MCF 10A (cell line): Measurements from ENCODE around the gene TTC24. TPM values are rescaled to one million over a fixed set of nuclear protein-coding genes. Genes with fewer than 3 reads are reported as not detected.
A peak's percentile ranks its signal among the peaks of the same experiment; 100 is the strongest.

ENCODE experiments used
- BruUV-seq: library from RNA; stranded (reverse); fragments of 400-500 nt; replicated peaks from 2 replicates; lab custom pipeline; 2021; lab: Mats Ljungman, UMichigan
- CTCF ChIA-PET: fragments of 300-600 bp; sonication (Branson Sonifier 250); formaldehyde crosslinking; extraction: SDS; loops from one replicate; lab custom pipeline; 2021; ENCODE audit warnings: antibody characterized with exemption, inconsistent platforms; lab: Yijun Ruan, JAX
- POLR2A ChIA-PET: fragments of 300-600, 350-650 bp; sonication (Branson Sonifier 250); formaldehyde crosslinking; extraction: SDS; loops from one replicate; lab custom pipeline; 2020; ENCODE audit warnings: antibody characterized with exemption, inconsistent platforms; lab: Yijun Ruan, JAX
- DNase-seq: peaks from one replicate; pipeline ENCODE4 v3.0.0-alpha.2; 2018; ENCODE audit not compliant: unreplicated experiment
- H3K27ac Mint-ChIP-seq: one replicate; pipeline ENCODE4 v1.8.0; 2022; ENCODE audit warnings: mild to moderate bottlenecking, low read depth, mixed read lengths; ENCODE audit not compliant: unreplicated experiment
- H3K27me3 Mint-ChIP-seq: one replicate; pipeline ENCODE4 v1.8.0; 2022; ENCODE audit warnings: mixed read lengths; ENCODE audit not compliant: insufficient read depth, unreplicated experiment
- H3K36me3 Mint-ChIP-seq: one replicate; pipeline ENCODE4 v1.8.0; 2022; ENCODE audit warnings: mild to moderate bottlenecking, moderate library complexity, mixed read lengths; ENCODE audit not compliant: insufficient read depth, unreplicated experiment
- H3K4me1 Mint-ChIP-seq: one replicate; pipeline ENCODE4 v1.8.0; 2022; ENCODE audit warnings: mixed read lengths; ENCODE audit not compliant: insufficient read depth, unreplicated experiment
- H3K4me3 Mint-ChIP-seq: one replicate; pipeline ENCODE4 v1.8.0; 2022; ENCODE audit warnings: mild to moderate bottlenecking, moderate library complexity, mixed read lengths; ENCODE audit not compliant: unreplicated experiment
- H3K9me3 Mint-ChIP-seq: one replicate; pipeline ENCODE4 v1.8.0; 2022; ENCODE audit warnings: mixed read lengths; ENCODE audit not compliant: unreplicated experiment
- intact Hi-C: fragments of 100-400 bp; cut with micrococcal nuclease; formaldehyde crosslinking; loops from 2 replicates; pipeline ENCODE4 v1.14.1; 2022
- total RNA-seq: library from RNA; stranded (reverse); gene quantifications from 2 replicates; pipeline ENCODE4 v1.2.3, GENCODE V29; 2022
- TF ChIP-seq, protein P1 (sequence below): fragments of 200-600 bp; IDR thresholded peaks from one replicate; pipeline ENCODE4 v1.8.0; 2022; ENCODE audit warnings: antibody characterized with exemption, mild to moderate bottlenecking; ENCODE audit not compliant: unreplicated experiment

TTC24 gene
- total RNA-seq, 1 experiment from 2014 or later, result not detected

DNA sequence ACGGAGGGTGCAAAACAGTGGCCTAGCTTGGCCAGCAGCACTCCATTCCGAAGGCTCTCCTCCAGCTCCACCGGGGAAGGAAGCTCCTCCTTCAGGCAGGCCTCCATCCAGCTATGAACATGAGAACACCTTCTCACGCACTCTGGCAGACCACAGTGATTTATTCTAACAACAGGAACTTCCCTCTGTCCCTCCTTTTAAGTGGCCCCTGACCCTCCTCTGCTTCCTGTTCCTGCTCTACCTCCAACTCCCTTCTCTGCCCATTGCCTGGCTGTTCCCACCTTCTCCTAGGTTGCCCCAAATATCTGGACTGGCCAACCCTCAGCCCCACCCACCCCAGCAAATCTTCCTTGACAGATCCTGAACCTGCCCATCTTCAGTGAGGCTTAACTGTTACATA is 13.1 kb upstream of the TTC24 start:
- no peak overlapping the region for H3K27ac Mint-ChIP-seq
- H3K36me3 Mint-ChIP-seq, result peaks cover 13% of the 10 kb centered on the region
- no peaks in the 10 kb centered on the region for H3K9me3 Mint-ChIP-seq
- intact Hi-C loops, result no loop called here
- DNase-seq, result no peak
- BruUV-seq, result no TSS peak
- no peak overlapping the region for H3K4me3 Mint-ChIP-seq
- no peaks in the 10 kb centered on the region for H3K27me3 Mint-ChIP-seq
- TF ChIP-seq, protein P1, sequence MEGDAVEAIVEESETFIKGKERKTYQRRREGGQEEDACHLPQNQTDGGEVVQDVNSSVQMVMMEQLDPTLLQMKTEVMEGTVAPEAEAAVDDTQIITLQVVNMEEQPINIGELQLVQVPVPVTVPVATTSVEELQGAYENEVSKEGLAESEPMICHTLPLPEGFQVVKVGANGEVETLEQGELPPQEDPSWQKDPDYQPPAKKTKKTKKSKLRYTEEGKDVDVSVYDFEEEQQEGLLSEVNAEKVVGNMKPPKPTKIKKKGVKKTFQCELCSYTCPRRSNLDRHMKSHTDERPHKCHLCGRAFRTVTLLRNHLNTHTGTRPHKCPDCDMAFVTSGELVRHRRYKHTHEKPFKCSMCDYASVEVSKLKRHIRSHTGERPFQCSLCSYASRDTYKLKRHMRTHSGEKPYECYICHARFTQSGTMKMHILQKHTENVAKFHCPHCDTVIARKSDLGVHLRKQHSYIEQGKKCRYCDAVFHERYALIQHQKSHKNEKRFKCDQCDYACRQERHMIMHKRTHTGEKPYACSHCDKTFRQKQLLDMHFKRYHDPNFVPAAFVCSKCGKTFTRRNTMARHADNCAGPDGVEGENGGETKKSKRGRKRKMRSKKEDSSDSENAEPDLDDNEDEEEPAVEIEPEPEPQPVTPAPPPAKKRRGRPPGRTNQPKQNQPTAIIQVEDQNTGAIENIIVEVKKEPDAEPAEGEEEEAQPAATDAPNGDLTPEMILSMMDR, result no peak
- peaks cover 10% of the 10 kb centered on the region for H3K4me1 Mint-ChIP-seq
- POLR2A ChIA-PET, result no interaction called here
- CTCF ChIA-PET, result interaction anchor here (0.8 to 1.4 kb wide), 5 partner anchors 11 to 95 kb away, joined by 3 read pairs; no protein-coding TSS in a partner anchor

DNA sequence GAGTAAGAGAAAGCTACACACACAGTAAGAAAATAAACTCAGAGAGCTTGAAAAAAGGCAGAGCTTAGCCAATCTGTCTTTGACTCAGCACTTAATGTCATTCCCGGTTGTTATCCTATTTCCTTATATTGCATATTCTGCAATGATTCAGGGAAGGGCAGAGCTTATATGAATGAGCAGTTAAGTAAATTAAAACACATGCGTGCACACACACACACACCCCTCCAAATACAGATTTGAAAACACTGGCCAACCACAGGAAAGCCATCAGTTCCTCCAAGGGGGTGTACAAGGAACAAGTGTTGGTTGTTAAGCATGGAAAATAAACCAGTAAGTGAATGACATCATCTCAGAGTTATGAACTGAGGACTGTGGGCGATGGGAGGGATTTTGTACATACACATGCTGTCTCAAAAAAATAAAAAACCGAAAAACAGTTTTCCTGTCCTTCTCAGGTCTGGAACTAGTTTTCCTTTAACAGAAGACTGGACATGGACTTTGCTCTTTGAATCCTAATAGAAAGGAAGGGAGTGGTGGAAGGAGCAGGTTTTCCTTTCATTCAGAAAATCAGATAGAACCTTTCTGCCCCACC is 8.2 kb upstream of the TTC24 start:
- H3K27ac Mint-ChIP-seq, result no peak overlapping the region
- peaks cover 28% of the 10 kb centered on the region for H3K4me1 Mint-ChIP-seq
- TF ChIP-seq, protein P1, result no peak
- H3K27me3 Mint-ChIP-seq, result peaks cover 11% of the 10 kb centered on the region
- CTCF ChIA-PET, result interaction anchor here (0.5 to 1.9 kb wide), 18 partner anchors 9 to 264 kb away, joined by 3 to 7 read pairs (median 3); partner anchors contain the start of genes GPATCH4 and HAPLN2
- peak overlapping the region; percentile 87 for H3K4me3 Mint-ChIP-seq
- POLR2A ChIA-PET, result interaction anchor here (0.7 to 3.2 kb wide), 20 partner anchors 11 to 153 kb away, joined by 3 to 20 read pairs (median 4); partner anchors contain the start of genes GPATCH4, MEF2D and NAXE
- DNase-seq, result peak; percentile 61
- no peaks in the 10 kb centered on the region for H3K9me3 Mint-ChIP-seq
- intact Hi-C loops, result loop anchor here (1.0 kb wide), 3 partner anchors 66 to 114 kb away; no protein-coding TSS in a partner anchor
- peaks cover 8% of the 10 kb centered on the region for H3K36me3 Mint-ChIP-seq
- BruUV-seq, result no TSS peak

DNA sequence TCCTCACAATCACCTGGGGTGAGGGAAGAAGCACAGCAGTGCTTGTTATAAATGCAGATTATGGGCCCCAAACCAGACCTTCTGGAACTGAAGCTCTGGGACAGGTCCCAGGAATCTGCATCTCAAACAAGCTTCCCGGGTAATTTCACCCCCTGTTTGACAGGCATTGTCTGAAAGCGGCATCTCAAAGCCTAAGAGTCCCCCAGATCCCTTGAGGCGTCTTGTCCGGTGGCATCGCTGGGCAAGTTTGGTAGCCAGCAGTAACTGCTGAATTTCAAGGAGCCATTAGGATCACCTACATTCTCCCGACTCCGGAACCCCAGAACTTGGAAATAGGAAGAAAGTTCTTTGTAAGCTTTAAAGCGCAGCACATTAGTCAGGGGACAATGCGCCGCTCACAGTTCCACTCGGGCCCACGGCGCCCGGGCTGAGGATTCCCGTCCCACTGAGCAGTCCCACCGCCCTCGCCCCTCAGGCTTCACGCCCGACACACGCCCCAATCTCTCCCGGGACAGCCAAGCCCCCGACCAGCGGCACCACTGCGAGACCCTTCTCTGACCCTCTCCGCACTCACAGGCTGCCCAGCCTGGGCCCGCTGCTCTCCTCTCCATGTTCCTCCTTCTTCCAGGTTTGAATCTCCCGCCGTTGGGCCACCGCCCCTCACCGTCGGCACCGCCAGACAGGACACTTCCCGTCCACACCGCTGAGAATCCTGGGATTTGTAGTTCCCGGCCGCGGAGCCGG is 7.4 kb upstream of the TTC24 start, which contains the start of gene IQGAP3:
Gene IQGAP3, minus strand, starts transcription at position 647 of the 744 bp plus-strand sequence. Its CDS starts 36 bp downstream, at position 611.
- intact Hi-C loops, result loop anchor here (1.0 kb wide), 3 partner anchors 67 to 115 kb away; no protein-coding TSS in a partner anchor
- POLR2A ChIA-PET, result interaction anchor here (0.6 to 3.2 kb wide), 16 partner anchors 12 to 213 kb away, joined by 3 to 20 read pairs (median 4); partner anchors contain the start of genes GPATCH4, MEF2D and NAXE
- TF ChIP-seq, protein P1, result no peak
- Mint-ChIP-seq H3K4me1 (peaks cover 28% of the 10 kb centered on the region), H3K9me3 (no peaks in the 10 kb centered on the region), H3K27ac (peak within 1 kb of the TSS; percentile 70), H3K27me3 (peaks cover 11% of the 10 kb centered on the region), H3K36me3 (peaks cover 8% of the 10 kb centered on the region), H3K4me3 (peak within 1 kb of the TSS; percentile 87)
- CTCF ChIA-PET, result interaction anchor here (0.6 to 1.9 kb wide), 16 partner anchors 9 to 127 kb away, joined by 3 to 6 read pairs (median 3); partner anchors contain the start of genes GPATCH4 and HAPLN2
- no TSS peak for BruUV-seq
- peak; percentile 94 for DNase-seq

DNA sequence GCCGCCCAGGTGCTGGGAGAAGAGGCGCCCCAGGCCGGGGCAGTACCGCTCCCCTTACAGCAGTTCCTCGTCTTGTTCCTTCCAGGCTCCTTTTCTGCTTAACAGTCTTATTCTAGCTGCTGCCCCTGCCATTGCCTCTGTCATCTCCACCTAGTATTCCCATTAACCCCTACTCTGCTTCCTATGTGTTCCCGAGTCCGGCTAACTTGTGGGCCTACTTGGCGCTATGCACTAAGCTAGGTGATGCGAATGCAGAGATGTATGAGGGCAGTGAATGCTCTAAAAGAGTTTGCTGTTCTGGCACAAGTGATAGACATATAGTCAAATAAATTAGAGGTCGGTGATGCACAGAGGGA is 6.9 kb upstream of the TTC24 start:
- H3K4me3 Mint-ChIP-seq, result peak overlapping the region; percentile 87
- peaks cover 11% of the 10 kb centered on the region for H3K27me3 Mint-ChIP-seq
- no peaks in the 10 kb centered on the region for H3K9me3 Mint-ChIP-seq
- peaks cover 28% of the 10 kb centered on the region for H3K4me1 Mint-ChIP-seq
- H3K36me3 Mint-ChIP-seq, result peaks cover 8% of the 10 kb centered on the region
- no TSS peak for BruUV-seq
- H3K27ac Mint-ChIP-seq, result peak overlapping the region; percentile 70
- DNase-seq, result no peak
- ChIA-PET CTCF (interaction anchor here (0.6 to 1.6 kb wide), 7 partner anchors 18 to 127 kb away, joined by 3 to 4 read pairs (median 3); no protein-coding TSS in a partner anchor), POLR2A (interaction anchor here (0.6 to 3.2 kb wide), 9 partner anchors 21 to 213 kb away, joined by 3 to 20 read pairs (median 4); partner anchors contain the start of genes GPATCH4 and MEF2D)
- intact Hi-C loops, result no loop called here
- TF ChIP-seq, protein P1, result no peak
